Panc1 (cell line): ENCODE measurements around the gene ELK4. TPM values are rescaled to one million over a fixed set of nuclear protein-coding genes. Genes with fewer than 3 reads are reported as not detected.

Experiments used
- ATAC-seq: fragments of 200-7000 bp; cut with Tn5 transposase; 2 replicates; pipeline ENCODE4 v1.9.1; 2020; ENCODE audit warnings: mild to moderate bottlenecking, moderate library complexity
- BruUV-seq: library from RNA; stranded (reverse); fragments of 400-500 nt; replicated peaks from 2 replicates; lab custom pipeline; 2021; lab: Mats Ljungman, UMichigan
- CTCF ChIA-PET: fragments of 300-600 bp; sonication (Branson Sonifier 250); formaldehyde crosslinking; loops from one replicate; lab custom pipeline; 2022; ENCODE audit warnings: antibody characterized with exemption; lab: Charles Lee
- POLR2A ChIA-PET: fragments of 300-600 bp; sonication (Branson Sonifier 250); formaldehyde crosslinking; loops from one replicate; lab custom pipeline; 2022; ENCODE audit warnings: antibody characterized with exemption; lab: Charles Lee
- DNase-seq: peaks from one replicate; pipeline ENCODE4 v3.0.0-alpha.2; 2010; ENCODE audit warnings: low read depth, low spot score
- H3K27ac ChIP-seq: 2 replicates; pipeline ENCODE4 v1.5.1; 2011; ENCODE audit warnings: mild to moderate bottlenecking, low read length, inconsistent platforms
- H3K27me3 ChIP-seq: fragments of 200-500 bp; sonication (Bioruptor generic); 2 replicates; pipeline ENCODE4 v1.6.0; 2014; ENCODE audit warnings: low read length, inconsistent platforms; ENCODE audit not compliant: control insufficient read depth, insufficient read depth
- H3K36me3 ChIP-seq: fragments of 200-500 bp; sonication (Bioruptor generic); 2 replicates; pipeline ENCODE4 v1.5.1; 2014; ENCODE audit warnings: inconsistent platforms, mild to moderate bottlenecking, low read length, moderate library complexity; ENCODE audit not compliant: control insufficient read depth, insufficient read depth
- H3K4me1 ChIP-seq: 2 replicates; pipeline ENCODE4 v1.5.1; 2011; ENCODE audit warnings: inconsistent platforms, mild to moderate bottlenecking, low read length, moderate library complexity; ENCODE audit not compliant: control insufficient read depth, insufficient read depth
- H3K4me3 ChIP-seq, 2 experiments: 2 replicates each; pipeline ENCODE4 v1.5.1; 2011 to 2012; ENCODE audit warnings: low read depth in 2 of 2, low read length in 2 of 2, mild to moderate bottlenecking in 2 of 2, inconsistent platforms in 1 of 2, moderate library complexity in 1 of 2
- H3K9me3 ChIP-seq: fragments of 200-500 bp; sonication (Bioruptor generic); 2 replicates; pipeline ENCODE4 v1.5.1; 2014; ENCODE audit warnings: low read depth, mild to moderate bottlenecking, inconsistent platforms, low read length, moderate library complexity; ENCODE audit not compliant: control insufficient read depth, insufficient read depth
- CTCF ChIP-seq: fragments of 450-650 bp; IDR thresholded peaks from 2 replicates; pipeline ENCODE4 v1.5.1; 2017; ENCODE audit warnings: mild to moderate bottlenecking
- POLR2AphosphoS5 ChIP-seq: IDR thresholded peaks from 2 replicates; pipeline ENCODE4 v1.6.1; 2012; ENCODE audit warnings: mild to moderate bottlenecking, low read depth, low read length, moderate library complexity
- SIN3A ChIP-seq: IDR thresholded peaks from 2 replicates; pipeline ENCODE4 v1.6.1; 2012; ENCODE audit warnings: low read depth, mild to moderate bottlenecking, low read length, moderate library complexity, borderline replicate concordance; ENCODE audit not compliant: insufficient read depth
- TCF7L2 ChIP-seq: IDR thresholded peaks from 2 replicates; pipeline ENCODE4 v1.6.1; 2011; ENCODE audit warnings: mild to moderate bottlenecking, low read depth, low read length, inconsistent platforms
- in situ Hi-C: cut with HindIII; loops from 2 replicates; pipeline ENCODE4 v1.10.0; 2016; ENCODE audit warnings: low sequenced_read_pairs, low pct_unique_long_range_greater_than_20kb
- intact Hi-C: fragments of 100-400 bp; cut with micrococcal nuclease; formaldehyde crosslinking; loops from one replicate; pipeline ENCODE4 v1.10.0; 2022; ENCODE audit not compliant: unreplicated experiment
- total RNA-seq: library from RNA; stranded (reverse); gene quantifications from one replicate; pipeline ENCODE4 v1.2.1, GENCODE V29; 2021; ENCODE audit not compliant: unreplicated experiment
- TF ChIP-seq, protein P1 (sequence below), 2 experiments: IDR thresholded peaks; 2 replicates each; pipeline ENCODE4 v1.6.1; 2011 to 2012; ENCODE audit warnings: low read depth in 2 of 2, control low read depth in 1 of 2, low read length in 1 of 2, mild to moderate bottlenecking in 1 of 2, moderate library complexity in 1 of 2; ENCODE audit not compliant: insufficient read depth in 1 of 2

ELK4 gene
- total RNA-seq, 1 experiment from 2014 or later: 54.6 TPM

DNA sequence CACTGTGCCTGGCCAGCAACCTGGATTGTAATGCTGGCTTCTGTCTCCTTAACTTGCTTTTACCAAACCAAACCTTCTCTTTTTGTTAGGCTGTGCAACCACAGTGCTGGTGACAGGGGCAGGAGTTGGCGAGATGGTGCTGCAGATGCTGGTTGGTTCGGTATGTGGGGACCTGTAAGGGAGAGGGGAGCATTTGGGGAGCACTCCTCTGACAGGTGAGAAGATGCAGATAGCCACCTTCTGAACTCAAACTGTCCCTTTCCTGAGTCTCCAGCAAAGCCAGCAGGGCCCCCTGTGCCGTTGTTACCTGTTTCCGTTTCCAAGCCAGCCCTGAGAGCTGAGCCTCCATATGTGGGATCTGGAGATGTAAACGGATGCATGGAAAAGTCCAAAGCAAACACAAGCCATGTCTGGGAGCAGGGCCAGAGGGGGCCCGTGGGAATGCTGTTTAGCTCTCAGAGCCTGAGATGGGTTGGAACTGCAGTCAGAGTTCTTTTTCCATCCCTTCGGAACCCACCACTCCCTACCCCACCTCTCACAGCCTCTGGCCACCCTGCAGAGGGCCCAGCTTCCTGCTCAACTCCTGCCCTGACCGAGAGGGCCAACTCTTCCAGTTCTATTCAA lies 34.0 kb downstream of the ELK4 start:
- Histone ChIP-seq H3K4me1 (no peaks in the 10 kb centered on the region), H3K27ac (no peak overlapping the region), H3K4me3 (no peak overlapping the region), H3K9me3 (no peaks in the 10 kb centered on the region), H3K27me3 (no peaks in the 10 kb centered on the region), H3K36me3 (no peaks in the 10 kb centered on the region)
- DNase-seq (no peak), ATAC-seq (no peak)
- TF ChIP-seq POLR2AphosphoS5: no peak
- POLR2A ChIA-PET: interaction anchor here (0.6 kb wide), 1 partner anchor 24 kb away, joined by 4 read pairs; no protein-coding TSS in a partner anchor
- no TSS peak for BruUV-seq
- CTCF ChIA-PET: interaction anchor here (0.6 kb wide), 1 partner anchor 72 kb away, joined by 3 read pairs; no protein-coding TSS in a partner anchor
- in situ Hi-C loops (no loop called here), intact Hi-C loops (no loop called here)

GRCh38 chr1:205596876-205597275 lies 34.9 kb downstream of the ELK4 start:
- CTCF ChIA-PET: no interaction called here
- Histone ChIP-seq H3K36me3 (no peaks in the 10 kb centered on the region), H3K4me1 (no peaks in the 10 kb centered on the region; the same call in 1 of the 2 replicates), H3K27ac (no peak overlapping the region), H3K4me3 (no peak overlapping the region), H3K27me3 (no peaks in the 10 kb centered on the region), H3K9me3 (no peaks in the 10 kb centered on the region)
- ATAC-seq: no peak
- BruUV-seq: no TSS peak
- intact Hi-C loops (no loop called here), in situ Hi-C loops (no loop called here)
- DNase-seq: no peak
- POLR2A ChIA-PET: interaction anchor here (0.7 kb wide), 1 partner anchor 35 kb away, joined by 5 read pairs; no protein-coding TSS in a partner anchor
- TF ChIP-seq SIN3A (no peak), TCF7L2 (no peak), POLR2AphosphoS5 (no peak), CTCF (no peak)
- TF ChIP-seq, protein P1, sequence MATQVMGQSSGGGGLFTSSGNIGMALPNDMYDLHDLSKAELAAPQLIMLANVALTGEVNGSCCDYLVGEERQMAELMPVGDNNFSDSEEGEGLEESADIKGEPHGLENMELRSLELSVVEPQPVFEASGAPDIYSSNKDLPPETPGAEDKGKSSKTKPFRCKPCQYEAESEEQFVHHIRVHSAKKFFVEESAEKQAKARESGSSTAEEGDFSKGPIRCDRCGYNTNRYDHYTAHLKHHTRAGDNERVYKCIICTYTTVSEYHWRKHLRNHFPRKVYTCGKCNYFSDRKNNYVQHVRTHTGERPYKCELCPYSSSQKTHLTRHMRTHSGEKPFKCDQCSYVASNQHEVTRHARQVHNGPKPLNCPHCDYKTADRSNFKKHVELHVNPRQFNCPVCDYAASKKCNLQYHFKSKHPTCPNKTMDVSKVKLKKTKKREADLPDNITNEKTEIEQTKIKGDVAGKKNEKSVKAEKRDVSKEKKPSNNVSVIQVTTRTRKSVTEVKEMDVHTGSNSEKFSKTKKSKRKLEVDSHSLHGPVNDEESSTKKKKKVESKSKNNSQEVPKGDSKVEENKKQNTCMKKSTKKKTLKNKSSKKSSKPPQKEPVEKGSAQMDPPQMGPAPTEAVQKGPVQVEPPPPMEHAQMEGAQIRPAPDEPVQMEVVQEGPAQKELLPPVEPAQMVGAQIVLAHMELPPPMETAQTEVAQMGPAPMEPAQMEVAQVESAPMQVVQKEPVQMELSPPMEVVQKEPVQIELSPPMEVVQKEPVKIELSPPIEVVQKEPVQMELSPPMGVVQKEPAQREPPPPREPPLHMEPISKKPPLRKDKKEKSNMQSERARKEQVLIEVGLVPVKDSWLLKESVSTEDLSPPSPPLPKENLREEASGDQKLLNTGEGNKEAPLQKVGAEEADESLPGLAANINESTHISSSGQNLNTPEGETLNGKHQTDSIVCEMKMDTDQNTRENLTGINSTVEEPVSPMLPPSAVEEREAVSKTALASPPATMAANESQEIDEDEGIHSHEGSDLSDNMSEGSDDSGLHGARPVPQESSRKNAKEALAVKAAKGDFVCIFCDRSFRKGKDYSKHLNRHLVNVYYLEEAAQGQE (IDR thresholded peaks at IDR 0.05; ENCODE audit: insufficient read depth in 1 of 2, low read depth in 2 of 2, low read length in 1 of 2): no peak

GRCh38 chr1:205595861-205596260 lies 36.0 kb downstream of the ELK4 start:
- ChIA-PET POLR2A (no interaction called here), CTCF (interaction anchor here (0.6 kb wide), 1 partner anchor 118 kb away, joined by 3 read pairs; no protein-coding TSS in a partner anchor)
- ATAC-seq (no peak), DNase-seq (no peak)
- no TSS peak for BruUV-seq
- no peaks in the 10 kb centered on the region; the same call in 1 of the 2 replicates for H3K4me1 ChIP-seq
- TF ChIP-seq CTCF (no peak), POLR2AphosphoS5 (no peak), TCF7L2 (no peak), SIN3A (no peak)
- TF ChIP-seq, protein P1 (IDR thresholded peaks at IDR 0.05; ENCODE audit: insufficient read depth in 1 of 2, low read depth in 2 of 2, low read length in 1 of 2): no peak
- H3K4me3 ChIP-seq: no peak overlapping the region
- intact Hi-C loops (no loop called here), in situ Hi-C loops (no loop called here)
- no peaks in the 10 kb centered on the region for H3K27me3 ChIP-seq
- H3K36me3 ChIP-seq: no peaks in the 10 kb centered on the region
- H3K27ac ChIP-seq: no peak overlapping the region
- H3K9me3 ChIP-seq: no peaks in the 10 kb centered on the region
